HepG2 (cell line): ENCODE results near the gene APBB2. TPM values are rescaled to one million over a fixed set of nuclear protein-coding genes. Genes with fewer than 3 reads are reported as not detected.

Source experiments
- ATAC-seq: fragments of 200-7000 bp; cut with Tn5 transposase; 3 replicates; pipeline ENCODE4 v1.9.1; 2020; ENCODE audit warnings: mild to moderate bottlenecking, moderate library complexity
- BruUV-seq: library from RNA; stranded (reverse); fragments of 400-500 nt; replicated peaks from 2 replicates; lab custom pipeline; 2021; lab: Mats Ljungman, UMichigan
- CTCF ChIA-PET: fragments of 300-600 bp; formaldehyde crosslinking; extraction: SDS; loops from one replicate; lab custom pipeline; 2021; ENCODE audit warnings: low total read pairs, inconsistent platforms, low intra/inter-chr PET ratio; lab: Yijun Ruan, JAX
- POLR2A ChIA-PET: fragments of 350-600 bp; sonication (Branson Sonifier 250); formaldehyde crosslinking; loops from one replicate; lab custom pipeline; 2020; ENCODE audit warnings: antibody characterized with exemption, inconsistent platforms; lab: Yijun Ruan, JAX
- DNase-seq: peaks from one replicate; pipeline ENCODE4 v3.0.0-alpha.2; 2015; ENCODE audit warnings: low spot score
- FAIRE-seq: peaks from 3 replicates; lab custom pipeline; 2011; peaks lifted over from hg19 to GRCh38; lab: Jason Lieb, UNC
- H2AFZ ChIP-seq: one replicate; pipeline ENCODE4 v1.6.1; 2011; ENCODE audit warnings: low read length, inconsistent platforms
- H3K27ac ChIP-seq: fragments of 300-600 bp; 3 replicates; pipeline ENCODE4 v1.8.0; 2011; ENCODE audit warnings: mixed run types, mild to moderate bottlenecking, mixed read lengths, low read length, inconsistent platforms; ENCODE audit not compliant: insufficient read depth; ENCODE audit errors: extremely low read length
- H3K27me3 ChIP-seq, 2 experiments: fragments of 200-600 bp in 1 of 2; 2 replicates in 1 of 2; 3 replicates in 1 of 2; pipeline versions ENCODE4 v1.6.0 to v1.8.0; 2011; ENCODE audit warnings: low read length in 2 of 2, mild to moderate bottlenecking in 2 of 2, moderate library complexity in 2 of 2, inconsistent platforms in 1 of 2; ENCODE audit not compliant: insufficient read depth in 2 of 2, control insufficient read depth in 1 of 2
- H3K36me3 ChIP-seq, 2 experiments: fragments of 200-600 bp in 1 of 2; replicated peaks in 1 of 2; 2 replicates in 1 of 2; 3 replicates in 1 of 2; pipeline versions ENCODE4 v1.5.1 to v1.8.0; 2011; ENCODE audit warnings: low read length in 2 of 2, inconsistent platforms in 1 of 2; ENCODE audit not compliant: insufficient read depth in 2 of 2, control insufficient read depth in 1 of 2
- H3K4me1 ChIP-seq: 2 replicates; pipeline ENCODE4 v1.5.1; 2012; ENCODE audit warnings: low read length, inconsistent platforms; ENCODE audit not compliant: insufficient read depth
- H3K4me2 ChIP-seq: 2 replicates; pipeline ENCODE4 v1.6.0; 2011; ENCODE audit warnings: low read depth, low read length, inconsistent platforms
- H3K4me3 ChIP-seq, 3 experiments: fragments of 200-600 bp in 1 of 3; sonication (generic), shearing (Covaris generic) in 1 of 3; replicated peaks in 1 of 3; 2 replicates each; pipeline ENCODE4 v1.5.1; 2011 to 2016; ENCODE audit warnings: low read length in 3 of 3, inconsistent platforms in 2 of 3, low read depth in 2 of 3, mild to moderate bottlenecking in 2 of 3, control low read depth in 1 of 3, mixed read lengths in 1 of 3; ENCODE audit not compliant: insufficient read depth in 1 of 3
- H3K79me2 ChIP-seq: one replicate; pipeline ENCODE4 v1.6.1; 2011; ENCODE audit warnings: low read length, inconsistent platforms; ENCODE audit not compliant: insufficient read depth
- H3K9ac ChIP-seq: 2 replicates; pipeline ENCODE4 v1.6.0; 2011; ENCODE audit warnings: mild to moderate bottlenecking, low read depth, low read length, inconsistent platforms; ENCODE audit not compliant: insufficient read depth
- H3K9me3 ChIP-seq: 2 replicates; pipeline ENCODE4 v1.5.1; 2012; ENCODE audit warnings: mild to moderate bottlenecking, low read length
- H4K20me1 ChIP-seq: 2 replicates; pipeline ENCODE4 v1.6.0; 2011; ENCODE audit warnings: inconsistent platforms, mild to moderate bottlenecking, low read length, moderate library complexity; ENCODE audit not compliant: insufficient read depth
- ADNP ChIP-seq: sonication (generic); formaldehyde crosslinking; IDR thresholded peaks from 2 replicates; pipeline ENCODE4 v1.4.0; 2020; ENCODE audit warnings: missing genetic modification reagents
- CEBPB ChIP-seq: IDR thresholded peaks from 2 replicates; pipeline ENCODE4 v1.6.1; 2011; ENCODE audit warnings: low read depth, low read length, improper control_type of control experiment, borderline replicate concordance
- HOMEZ ChIP-seq: IDR thresholded peaks from 2 replicates; pipeline ENCODE4 v1.6.1; 2016; ENCODE audit warnings: low read depth
- IKZF4 ChIP-seq: sonication (generic); formaldehyde crosslinking; IDR thresholded peaks from 2 replicates; pipeline ENCODE4 v1.5.1; 2020; ENCODE audit warnings: borderline replicate concordance, mild to moderate bottlenecking, low read depth, missing genetic modification reagents; ENCODE audit errors: not compliant biosample characterization
- MAFG ChIP-seq: sonication (generic); formaldehyde crosslinking; IDR thresholded peaks from 2 replicates; pipeline ENCODE4 v1.5.1; 2020; ENCODE audit warnings: mild to moderate bottlenecking, missing genetic modification reagents
- MYNN ChIP-seq: sonication (generic); formaldehyde crosslinking; IDR thresholded peaks from 2 replicates; pipeline ENCODE4 v1.4.0; 2020; ENCODE audit warnings: mild to moderate bottlenecking, low read depth, missing genetic modification reagents
- ZBTB26 ChIP-seq: IDR thresholded peaks from 2 replicates; pipeline ENCODE4 v1.6.1; 2016; ENCODE audit warnings: missing compliant biosample characterization, missing genetic modification reagents, borderline replicate concordance
- ZBTB7B ChIP-seq: sonication (generic); formaldehyde crosslinking; IDR thresholded peaks from 2 replicates; pipeline ENCODE4 v1.4.0; 2020; ENCODE audit warnings: missing genetic modification reagents
- ZNF383 ChIP-seq: sonication (generic); formaldehyde crosslinking; IDR thresholded peaks from 2 replicates; pipeline ENCODE4 v1.4.0; 2020; ENCODE audit warnings: missing genetic modification reagents, mild to moderate bottlenecking, borderline replicate concordance
- ZNF543 ChIP-seq: sonication (generic); formaldehyde crosslinking; IDR thresholded peaks from 2 replicates; pipeline ENCODE4 v1.4.0; 2020; ENCODE audit warnings: mild to moderate bottlenecking, missing genetic modification reagents
- ZNF563 ChIP-seq: sonication (generic); formaldehyde crosslinking; IDR thresholded peaks from 2 replicates; pipeline ENCODE4 v1.8.0; 2022; ENCODE audit warnings: mild to moderate bottlenecking, moderate library complexity, missing genetic modification reagents
- ZNF567 ChIP-seq: sonication (generic); formaldehyde crosslinking; IDR thresholded peaks from 2 replicates; pipeline ENCODE4 v1.8.1; 2023; ENCODE audit warnings: mild to moderate bottlenecking, missing genetic modification reagents, borderline replicate concordance
- ZNF703 ChIP-seq: sonication (generic); formaldehyde crosslinking; IDR thresholded peaks from 2 replicates; pipeline ENCODE4 v1.5.1; 2020; ENCODE audit warnings: missing genetic modification reagents, mild to moderate bottlenecking, moderate library complexity, borderline replicate concordance
- ZNF766 ChIP-seq: sonication (generic); formaldehyde crosslinking; IDR thresholded peaks from 2 replicates; pipeline ENCODE4 v1.5.0; 2020; ENCODE audit warnings: missing genetic modification reagents, borderline replicate concordance
- ZSCAN31 ChIP-seq: sonication (generic); formaldehyde crosslinking; IDR thresholded peaks from 2 replicates; pipeline ENCODE4 v1.5.0; 2020; ENCODE audit warnings: low read depth, mild to moderate bottlenecking, missing genetic modification reagents
- WGBS: methylation state at CpG from one replicate; pipeline ENCODE4 v1.1.6; 2017; ENCODE audit warnings: low lambda C conversion rate; 5-methylcytosine and 5-hydroxymethylcytosine counted together
- in situ Hi-C: cut with HindIII; loops from 2 replicates; pipeline ENCODE4 v1.10.0; 2017; ENCODE audit warnings: low pct_unique_long_range_greater_than_20kb; ENCODE audit not compliant: extremely low pct_ligation_motif_present
- intact Hi-C: fragments of 100-400 bp; cut with micrococcal nuclease; formaldehyde crosslinking; loops from one replicate; pipeline ENCODE4 v1.10.0; 2022; ENCODE audit not compliant: unreplicated experiment
- polyA plus RNA-seq, 8 experiments: library from polyadenylated mRNA; depleted of rRNA in 3 of 8; stranded (reverse) in 7 of 8; unstranded in 1 of 8; fragments of >200 nt; fragmentation: Illumina TruSeq in 4 of 8; extraction: Trizol in 4 of 8; gene quantifications; 2 replicates each; pipeline versions ENCODE4 v1.2.1 to v1.2.3, GENCODE V29; 2011 to 2016; ENCODE audit warnings: low read depth in 4 of 8, missing spikeins in 1 of 8, mixed read lengths in 1 of 8; ENCODE audit not compliant: insufficient read depth in 1 of 8
- total RNA-seq, 5 experiments: library from RNA; depleted of rRNA; stranded (reverse); fragments of >200 nt; fragmentation: Illumina TruSeq; extraction: Trizol; gene quantifications; 2 replicates each; pipeline ENCODE4 v1.2.3, GENCODE V29; 2016; ENCODE audit warnings: low read depth in 1 of 5

Gene APBB2
- total and polyA plus RNA-seq, 2 of the 13 experiments (the other 11 are each of a cell fraction or from before 2014, with no cell fraction given), result 11.7 to 17.0 TPM

- FAIRE-seq, result no peak
These were observed 389.1 kb downstream of the APBB2 start for GRCh38 chr4:40825014-40825838.

More at GRCh38 chr4:40825014-40825838, 389.1 kb downstream of the APBB2 start:
- H3K9me3 ChIP-seq, result no peaks in the 10 kb centered on the region
- 88% methylated on average over 12 of the region's 19 CpGs for WGBS
- no TSS peak for BruUV-seq
- intact Hi-C loops (no loop called here), in situ Hi-C loops (no loop called here)
- TF ChIP-seq CEBPB (no peak), ZBTB26 (CRISPR knock-in tag) (no peak), ZNF383 (CRISPR knock-in tag) (no peak), ZNF567 (no peak), ZSCAN31 (no peak), MYNN (CRISPR knock-in tag) (no peak), ADNP (CRISPR knock-in tag) (no peak), ZBTB7B (CRISPR knock-in tag) (no peak), HOMEZ (CRISPR knock-in tag) (no peak), ZNF766 (CRISPR knock-in tag) (no peak), ZNF543 (CRISPR knock-in tag) (no peak), ZNF703 (CRISPR knock-in tag) (no peak), ZNF563 (no peak), IKZF4 (no peak), MAFG (CRISPR knock-in tag) (no peak)
- H3K4me2 ChIP-seq, result no peak overlapping the region
- H3K4me1 ChIP-seq, result no peaks in the 10 kb centered on the region
- ChIA-PET CTCF (no interaction called here), POLR2A (no interaction called here)
- H3K79me2 ChIP-seq, result no peaks in the 10 kb centered on the region
- H3K9ac ChIP-seq, result no peak overlapping the region
- H4K20me1 ChIP-seq, result no peaks in the 10 kb centered on the region
- DNase-seq (no peak), ATAC-seq (no peak)
- no peak overlapping the region for H2AFZ ChIP-seq
- H3K27me3 ChIP-seq, result no peaks in the 10 kb centered on the region
- H3K4me3 ChIP-seq, result no peak overlapping the region
- no peak overlapping the region for H3K27ac ChIP-seq
- peaks cover 17 to 25% of the 10 kb centered on the region in 2 experiments; a peak in 4 of 5 replicates for H3K36me3 ChIP-seq
